T-helper 2 cell treated with Interferon-gamma antibody and Interleukin-4, amounts not matched to agents 5 μg/mL and 100 μg/mL, for 36 hours (primary cell): ENCODE results near the gene APOA1.
A peak's percentile ranks its signal among the peaks of the same experiment; 100 is the strongest.
"Not testable (repeated sequence)": the region's sequence is repeated elsewhere in the genome, so short reads cannot be mapped to it uniquely, and the experiment has no call there.

Source experiments
- DNase-seq: peaks from one replicate; pipeline ENCODE4 v3.0.0; 2021; ENCODE audit warnings: low spot score
- H3K27ac Mint-ChIP-seq: one replicate; pipeline ENCODE4 v1.8.0; 2021; ENCODE audit warnings: mild to moderate bottlenecking, mixed read lengths
- H3K27me3 Mint-ChIP-seq: one replicate; pipeline ENCODE4 v1.8.0; 2021; ENCODE audit warnings: low read depth, mixed read lengths
- H3K36me3 Mint-ChIP-seq: one replicate; pipeline ENCODE4 v1.8.0; 2021; ENCODE audit warnings: low read depth, mixed read lengths
- H3K4me1 Mint-ChIP-seq: one replicate; pipeline ENCODE4 v1.8.0; 2021; ENCODE audit warnings: low read depth, mixed read lengths
- H3K4me3 Mint-ChIP-seq: one replicate; pipeline ENCODE4 v1.8.0; 2022; ENCODE audit warnings: mild to moderate bottlenecking, moderate library complexity, mixed read lengths
- H3K9me3 Mint-ChIP-seq: one replicate; pipeline ENCODE4 v1.8.0; 2021; ENCODE audit warnings: mixed read lengths

APOA1 gene

GRCh38 chr11:116835042-116835772, 2.2 kb downstream of the APOA1 start:
- H3K27ac Mint-ChIP-seq: peak overlapping the region; percentile 55
- H3K27me3 Mint-ChIP-seq: peaks cover 3% of the 10 kb centered on the region
- H3K4me1 Mint-ChIP-seq: peaks cover 14% of the 10 kb centered on the region
- H3K4me3 Mint-ChIP-seq: peak overlapping the region; percentile 71
- no peaks in the 10 kb centered on the region for H3K36me3 Mint-ChIP-seq
- DNase-seq: no peak
- H3K9me3 Mint-ChIP-seq: no peaks in the 10 kb centered on the region

DNA sequence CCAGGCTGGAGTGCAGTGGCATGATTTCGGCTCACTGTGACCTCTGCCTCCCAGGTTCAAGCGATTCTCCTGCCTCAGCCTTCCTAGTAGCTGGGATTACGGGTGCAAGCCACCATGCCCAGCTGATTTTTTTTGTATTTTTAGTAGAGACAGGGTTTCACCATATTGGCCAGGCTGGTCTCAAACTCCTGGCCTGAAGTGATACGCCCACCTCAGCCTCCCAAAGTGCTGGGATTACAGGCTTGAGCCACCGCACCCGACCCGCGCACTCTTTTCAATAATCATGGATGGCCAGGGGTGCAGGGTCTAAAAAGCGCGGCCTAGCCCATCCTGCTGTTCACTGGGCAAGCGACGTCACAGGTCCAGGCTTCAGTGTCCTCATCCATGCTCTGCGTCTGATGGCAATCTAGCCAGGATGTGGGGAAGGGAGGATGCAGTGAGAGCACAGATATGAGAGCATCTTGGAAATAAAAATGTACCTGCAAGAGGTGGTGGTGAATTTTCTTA, 2.8 kb downstream of the APOA1 start:
- Mint-ChIP-seq H3K4me1 (peaks cover 13% of the 10 kb centered on the region), H3K27ac (peak overlapping the region; percentile 55), H3K4me3 (peak overlapping the region; percentile 48)

DNA sequence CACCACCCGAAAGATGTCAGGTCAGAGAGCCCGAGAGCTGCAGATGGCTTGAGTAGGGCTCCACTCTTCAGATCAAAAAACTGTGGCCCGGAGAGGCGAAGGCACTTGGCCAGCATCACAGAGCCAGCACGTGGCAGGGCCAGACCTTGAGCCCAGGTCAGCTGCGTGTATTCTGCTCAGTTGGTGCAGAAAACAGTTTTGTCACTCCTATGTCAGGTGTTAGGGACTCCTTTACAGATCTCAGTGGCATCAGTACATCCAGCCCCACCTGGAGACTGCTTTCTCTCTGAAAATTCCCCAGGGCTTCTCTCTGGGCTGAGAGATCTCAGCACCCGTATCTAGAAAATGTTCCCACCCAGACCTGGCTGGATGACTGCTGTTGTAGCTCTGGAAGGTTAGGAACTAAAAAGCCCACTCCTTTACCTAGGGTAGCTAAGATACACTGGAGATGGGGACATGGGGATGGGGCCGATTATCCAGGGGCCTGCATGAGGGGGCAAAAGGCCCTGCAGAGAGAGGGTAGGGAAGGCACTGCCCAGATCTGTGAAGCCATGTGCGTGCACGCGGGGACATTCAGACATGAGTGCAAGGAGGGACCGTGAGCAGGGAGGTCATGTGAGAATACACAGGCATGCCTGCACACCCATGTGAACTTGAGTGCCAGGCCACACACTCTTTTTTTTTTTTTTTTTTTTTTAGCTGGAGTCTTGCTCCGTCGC, 3.4 kb downstream of the APOA1 start:
- no peak for DNase-seq
- Mint-ChIP-seq H3K27me3 (peaks cover 3% of the 10 kb centered on the region), H3K36me3 (no peaks in the 10 kb centered on the region), H3K4me1 (peaks cover 12% of the 10 kb centered on the region), H3K4me3 (no peak overlapping the region), H3K9me3 (no peaks in the 10 kb centered on the region), H3K27ac (no peak overlapping the region)

More for the DNA sequence above, 2.8 kb downstream of the APOA1 start:
- not testable (repeated sequence) for DNase-seq, H3K36me3 Mint-ChIP-seq, H3K9me3 Mint-ChIP-seq, H3K27me3 Mint-ChIP-seq

- Mint-ChIP-seq H3K4me1 (peaks cover 11% of the 10 kb centered on the region), H3K36me3 (no peaks in the 10 kb centered on the region), H3K27ac (no peak overlapping the region), H3K9me3 (no peaks in the 10 kb centered on the region), H3K27me3 (peaks cover 3% of the 10 kb centered on the region), H3K4me3 (no peak overlapping the region)
- DNase-seq: no peak
Observed at GRCh38 chr11:116833491-116833815, 4.0 kb downstream of the APOA1 start.

DNA sequence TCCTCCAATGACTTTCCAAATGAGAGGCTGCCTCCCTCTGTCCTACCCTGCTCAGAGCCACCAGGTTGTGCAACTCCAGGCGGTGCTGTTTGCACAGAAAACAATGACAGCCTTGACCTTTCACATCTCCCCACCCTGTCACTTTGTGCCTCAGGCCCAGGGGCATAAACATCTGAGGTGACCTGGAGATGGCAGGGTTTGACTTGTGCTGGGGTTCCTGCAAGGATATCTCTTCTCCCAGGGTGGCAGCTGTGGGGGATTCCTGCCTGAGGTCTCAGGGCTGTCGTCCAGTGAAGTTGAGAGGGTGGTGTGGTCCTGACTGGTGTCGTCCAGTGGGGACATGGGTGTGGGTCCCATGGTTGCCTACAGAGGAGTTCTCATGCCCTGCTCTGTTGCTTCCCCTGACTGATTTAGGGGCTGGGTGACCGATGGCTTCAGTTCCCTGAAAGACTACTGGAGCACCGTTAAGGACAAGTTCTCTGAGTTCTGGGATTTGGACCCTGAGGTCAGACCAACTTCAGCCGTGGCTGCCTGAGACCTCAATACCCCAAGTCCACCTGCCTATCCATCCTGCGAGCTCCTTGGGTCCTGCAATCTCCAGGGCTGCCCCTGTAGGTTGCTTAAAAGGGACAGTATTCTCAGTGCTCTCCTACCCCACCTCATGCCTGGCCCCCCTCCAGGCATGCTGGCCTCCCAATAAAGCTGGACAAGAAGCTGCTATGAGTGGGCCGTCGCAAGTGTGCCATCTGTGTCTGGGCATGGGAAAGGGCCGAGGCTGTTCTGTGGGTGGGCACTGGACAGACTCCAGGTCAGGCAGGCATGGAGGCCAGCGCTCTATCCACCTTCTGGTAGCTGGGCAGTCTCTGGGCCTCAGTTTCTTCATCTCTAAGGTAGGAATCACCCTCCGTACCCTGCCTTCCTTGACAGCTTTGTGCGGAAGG, 4.8 kb downstream of the APOA1 start:
- DNase-seq: no peak
- Mint-ChIP-seq H3K36me3 (no peaks in the 10 kb centered on the region), H3K9me3 (no peaks in the 10 kb centered on the region), H3K27ac (no peak overlapping the region), H3K4me3 (no peak overlapping the region), H3K27me3 (peaks cover 3% of the 10 kb centered on the region), H3K4me1 (peaks cover 8% of the 10 kb centered on the region)

GRCh38 chr11:116831790-116832349, 5.6 kb downstream of the APOA1 start:
- peaks cover 3% of the 10 kb centered on the region for H3K27me3 Mint-ChIP-seq

DNA sequence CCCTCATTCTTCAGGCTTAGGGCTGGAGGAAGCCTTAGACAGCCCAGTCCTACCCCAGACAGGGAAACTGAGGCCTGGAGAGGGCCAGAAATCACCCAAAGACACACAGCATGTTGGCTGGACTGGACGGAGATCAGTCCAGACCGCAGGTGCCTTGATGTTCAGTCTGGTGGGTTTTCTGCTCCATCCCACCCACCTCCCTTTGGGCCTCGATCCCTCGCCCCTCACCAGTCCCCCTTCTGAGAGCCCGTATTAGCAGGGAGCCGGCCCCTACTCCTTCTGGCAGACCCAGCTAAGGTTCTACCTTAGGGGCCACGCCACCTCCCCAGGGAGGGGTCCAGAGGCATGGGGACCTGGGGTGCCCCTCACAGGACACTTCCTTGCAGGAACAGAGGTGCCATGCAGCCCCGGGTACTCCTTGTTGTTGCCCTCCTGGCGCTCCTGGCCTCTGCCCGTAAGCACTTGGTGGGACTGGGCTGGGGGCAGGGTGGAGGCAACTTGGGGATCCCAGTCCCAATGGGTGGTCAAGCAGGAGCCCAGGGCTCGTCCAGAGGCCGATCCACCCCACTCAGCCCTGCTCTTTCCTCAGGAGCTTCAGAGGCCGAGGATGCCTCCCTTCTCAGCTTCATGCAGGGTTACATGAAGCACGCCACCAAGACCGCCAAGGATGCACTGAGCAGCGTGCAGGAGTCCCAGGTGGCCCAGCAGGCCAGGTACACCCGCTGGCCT, 7.1 kb downstream of the APOA1 start:
- H3K4me3 Mint-ChIP-seq: no peak overlapping the region
- peaks cover 4% of the 10 kb centered on the region for H3K4me1 Mint-ChIP-seq
- no peaks in the 10 kb centered on the region for H3K36me3 Mint-ChIP-seq
- H3K27me3 Mint-ChIP-seq: peaks cover 3% of the 10 kb centered on the region
- no peaks in the 10 kb centered on the region for H3K9me3 Mint-ChIP-seq
- H3K27ac Mint-ChIP-seq: no peak overlapping the region
- no peak for DNase-seq

More at GRCh38 chr11:116831790-116832349, 5.6 kb downstream of the APOA1 start:
- H3K27ac Mint-ChIP-seq: no peak overlapping the region
- H3K4me1 Mint-ChIP-seq: peaks cover 8% of the 10 kb centered on the region
- H3K36me3 Mint-ChIP-seq: no peaks in the 10 kb centered on the region
- no peaks in the 10 kb centered on the region for H3K9me3 Mint-ChIP-seq
- no peak for DNase-seq
- no peak overlapping the region for H3K4me3 Mint-ChIP-seq

DNA sequence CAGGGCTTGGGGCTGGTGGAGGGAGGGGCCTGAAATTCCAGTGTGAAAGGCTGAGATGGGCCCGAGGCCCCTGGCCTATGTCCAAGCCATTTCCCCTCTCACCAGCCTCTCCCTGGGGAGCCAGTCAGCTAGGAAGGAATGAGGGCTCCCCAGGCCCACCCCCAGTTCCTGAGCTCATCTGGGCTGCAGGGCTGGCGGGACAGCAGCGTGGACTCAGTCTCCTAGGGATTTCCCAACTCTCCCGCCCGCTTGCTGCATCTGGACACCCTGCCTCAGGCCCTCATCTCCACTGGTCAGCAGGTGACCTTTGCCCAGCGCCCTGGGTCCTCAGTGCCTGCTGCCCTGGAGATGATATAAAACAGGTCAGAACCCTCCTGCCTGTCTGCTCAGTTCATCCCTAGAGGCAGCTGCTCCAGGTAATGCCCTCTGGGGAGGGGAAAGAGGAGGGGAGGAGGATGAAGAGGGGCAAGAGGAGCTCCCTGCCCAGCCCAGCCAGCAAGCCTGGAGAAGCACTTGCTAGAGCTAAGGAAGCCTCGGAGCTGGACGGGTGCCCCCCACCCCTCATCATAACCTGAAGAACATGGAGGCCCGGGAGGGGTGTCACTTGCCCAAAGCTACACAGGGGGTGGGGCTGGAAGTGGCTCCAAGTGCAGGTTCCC, 7.8 kb downstream of the APOA1 start, which contains the start of gene APOC3:
Gene APOC3 (plus strand): TSS at position 383 of the 659 bp plus-strand sequence. CDS start 676 bp downstream, outside the sequence.
- H3K27me3 Mint-ChIP-seq: peaks cover under 1% of the 10 kb centered on the region
- H3K4me1 Mint-ChIP-seq: no peaks in the 10 kb centered on the region
- no peak within 1 kb of the TSS for H3K27ac Mint-ChIP-seq
- no peaks in the 10 kb centered on the region for H3K36me3 Mint-ChIP-seq
- no peak within 1 kb of the TSS for H3K4me3 Mint-ChIP-seq
- no peaks in the 10 kb centered on the region for H3K9me3 Mint-ChIP-seq
- no peak for DNase-seq

DNA sequence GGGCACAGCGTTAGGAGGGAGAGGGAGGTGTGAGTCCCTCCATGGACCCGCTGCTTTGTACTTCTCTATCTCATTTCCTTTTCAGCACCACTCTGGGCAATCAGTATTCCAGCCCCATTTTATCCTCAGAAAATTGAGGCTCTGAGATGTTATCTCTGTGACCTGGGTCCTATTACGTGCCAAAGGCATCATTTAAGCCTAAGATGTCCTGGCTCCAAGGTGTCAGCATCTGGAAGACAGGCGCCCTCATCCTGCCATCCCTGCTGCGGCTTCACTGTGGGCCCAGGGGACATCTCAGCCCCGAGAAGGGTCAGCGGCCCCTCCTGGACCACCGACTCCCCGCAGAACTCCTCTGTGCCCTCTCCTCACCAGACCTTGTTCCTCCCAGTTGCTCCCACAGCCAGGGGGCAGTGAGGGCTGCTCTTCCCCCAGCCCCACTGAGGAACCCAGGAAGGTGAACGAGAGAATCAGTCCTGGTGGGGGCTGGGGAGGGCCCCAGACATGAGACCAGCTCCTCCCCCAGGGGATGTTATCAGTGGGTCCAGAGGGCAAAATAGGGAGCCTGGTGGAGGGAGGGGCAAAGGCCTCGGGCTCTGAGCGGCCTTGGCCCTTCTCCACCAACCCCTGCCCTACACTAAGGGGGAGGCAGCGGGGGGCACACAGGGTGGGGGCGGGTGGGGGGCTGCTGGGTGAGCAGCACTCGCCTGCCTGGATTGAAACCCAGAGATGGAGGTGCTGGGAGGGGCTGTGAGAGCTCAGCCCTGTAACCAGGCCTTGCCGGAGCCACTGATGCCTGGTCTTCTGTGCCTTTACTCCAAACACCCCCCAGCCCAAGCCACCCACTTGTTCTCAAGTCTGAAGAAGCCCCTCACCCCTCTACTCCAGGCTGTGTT, 8.5 kb downstream of the APOA1 start:
- Mint-ChIP-seq H3K4me1 (no peaks in the 10 kb centered on the region), H3K36me3 (no peaks in the 10 kb centered on the region), H3K27ac (no peak overlapping the region), H3K4me3 (no peak overlapping the region), H3K9me3 (no peaks in the 10 kb centered on the region), H3K27me3 (no peaks in the 10 kb centered on the region)
- DNase-seq: no peak

- H3K9me3 Mint-ChIP-seq: no peaks in the 10 kb centered on the region
- no peak for DNase-seq
- H3K4me1 Mint-ChIP-seq: no peaks in the 10 kb centered on the region
- H3K4me3 Mint-ChIP-seq: no peak overlapping the region
- H3K36me3 Mint-ChIP-seq: no peaks in the 10 kb centered on the region
- H3K27ac Mint-ChIP-seq: no peak overlapping the region
- H3K27me3 Mint-ChIP-seq: no peaks in the 10 kb centered on the region
Observed at GRCh38 chr11:116827461-116827860, 10.0 kb downstream of the APOA1 start.

- Mint-ChIP-seq H3K4me3 (no peak overlapping the region), H3K27me3 (no peaks in the 10 kb centered on the region), H3K4me1 (no peaks in the 10 kb centered on the region), H3K9me3 (no peaks in the 10 kb centered on the region), H3K27ac (no peak overlapping the region), H3K36me3 (no peaks in the 10 kb centered on the region)
- no peak for DNase-seq
Observed at GRCh38 chr11:116826751-116827431, 10.5 kb downstream of the APOA1 start.
